Measurements from ENCODE around the gene MINDY4. TPM values are rescaled to one million over a fixed set of nuclear protein-coding genes. Genes with fewer than 3 reads are reported as not detected.

MINDY4 gene
- total RNA-seq, 6 experiments from 2014 or later = 2.3 to 3.3 (median 2.6) TPM

- peaks cover 7% of the 10 kb centered on the region; the same call in 1 of the 2 replicates for H3K9me3 Mint-ChIP-seq
- DNase-seq = no peak
- no peak for TF ChIP-seq CTCF (IDR thresholded peaks at IDR 0.05)
- H3K27ac Mint-ChIP-seq = no peak overlapping the region
- H3K27me3 Mint-ChIP-seq (ENCODE audit: insufficient read depth) = peaks cover 35% of the 10 kb centered on the region
- H3K4me1 Mint-ChIP-seq (ENCODE audit: low read depth) = peaks cover 3% of the 10 kb centered on the region
- H3K4me3 Mint-ChIP-seq = no peak overlapping the region
- no peaks in the 10 kb centered on the region for H3K36me3 Mint-ChIP-seq (ENCODE audit: low read depth)
Observed at GRCh38 chr7:30926313-30926712, 155.1 kb downstream of the MINDY4 start.

- Mint-ChIP-seq H3K4me1 (ENCODE audit: low read depth) (no peaks in the 10 kb centered on the region), H3K36me3 (ENCODE audit: low read depth) (no peaks in the 10 kb centered on the region), H3K4me3 (no peak overlapping the region), H3K9me3 (peaks cover 7% of the 10 kb centered on the region; the same call in 1 of the 2 replicates), H3K27ac (no peak overlapping the region), H3K27me3 (ENCODE audit: insufficient read depth) (peaks cover 40% of the 10 kb centered on the region)
- TF ChIP-seq CTCF (IDR thresholded peaks at IDR 0.05) = no peak
- DNase-seq = no peak
Observed at GRCh38 chr7:30927040-30927439, 155.8 kb downstream of the MINDY4 start.

GRCh38 chr7:30927559-30927958 is 156.3 kb downstream of the MINDY4 start:
- no peaks in the 10 kb centered on the region for H3K36me3 Mint-ChIP-seq (ENCODE audit: low read depth)
- H3K27me3 Mint-ChIP-seq (ENCODE audit: insufficient read depth) = peaks cover 46% of the 10 kb centered on the region
- H3K27ac Mint-ChIP-seq = no peak overlapping the region
- H3K9me3 Mint-ChIP-seq = peaks cover 7% of the 10 kb centered on the region; the same call in 1 of the 2 replicates
- H3K4me1 Mint-ChIP-seq (ENCODE audit: low read depth) = no peaks in the 10 kb centered on the region
- no peak for DNase-seq
- no peak overlapping the region for H3K4me3 Mint-ChIP-seq
- TF ChIP-seq CTCF (IDR thresholded peaks at IDR 0.05) = no peak

GRCh38 chr7:30928254-30928872 is 157.1 kb downstream of the MINDY4 start:
- H3K27ac Mint-ChIP-seq = no peak overlapping the region
- H3K4me1 Mint-ChIP-seq (ENCODE audit: low read depth) = no peaks in the 10 kb centered on the region
- H3K4me3 Mint-ChIP-seq = no peak overlapping the region
- TF ChIP-seq CTCF (IDR thresholded peaks at IDR 0.05) = no peak
- no peaks in the 10 kb centered on the region for H3K36me3 Mint-ChIP-seq (ENCODE audit: low read depth)
- DNase-seq = no peak
- H3K27me3 Mint-ChIP-seq (ENCODE audit: insufficient read depth) = peaks cover 46% of the 10 kb centered on the region
- H3K9me3 Mint-ChIP-seq = peaks cover 7% of the 10 kb centered on the region; the same call in 1 of the 2 replicates

- TF ChIP-seq CTCF (IDR thresholded peaks at IDR 0.05) = no peak
- no peaks in the 10 kb centered on the region for H3K4me1 Mint-ChIP-seq (ENCODE audit: low read depth)
- DNase-seq = no peak
- no peak overlapping the region for H3K27ac Mint-ChIP-seq
- peaks cover 7% of the 10 kb centered on the region; the same call in 1 of the 2 replicates for H3K9me3 Mint-ChIP-seq
- no peaks in the 10 kb centered on the region for H3K36me3 Mint-ChIP-seq (ENCODE audit: low read depth)
- peaks cover 52% of the 10 kb centered on the region for H3K27me3 Mint-ChIP-seq (ENCODE audit: insufficient read depth)
- H3K4me3 Mint-ChIP-seq = no peak overlapping the region
Observed at GRCh38 chr7:30929686-30930085, 158.5 kb downstream of the MINDY4 start.

All from HFFc6 (cell line).